Panc1 (cell line): ENCODE results near the gene PRKG1. TPM values are rescaled to one million over a fixed set of nuclear protein-coding genes. Genes with fewer than 3 reads are reported as not detected.
A peak's percentile ranks its signal among the peaks of the same experiment; 100 is the strongest.

Experiments
- ATAC-seq: fragments of 200-7000 bp; cut with Tn5 transposase; 2 replicates; pipeline ENCODE4 v1.9.1; 2020; ENCODE audit warnings: mild to moderate bottlenecking, moderate library complexity
- Bru-seq: library from RNA; stranded (reverse); fragments of 400-500 nt; gene quantifications from one replicate; lab custom pipeline; 2021; lab: Mats Ljungman, UMichigan
- BruChase-seq, 2 experiments: library from RNA; stranded (reverse); fragments of 400-500 nt; gene quantifications; one replicate each; lab custom pipeline; 2021; lab: Mats Ljungman, UMichigan
- BruUV-seq: library from RNA; stranded (reverse); fragments of 400-500 nt; replicated peaks from 2 replicates; lab custom pipeline; 2021; lab: Mats Ljungman, UMichigan
- CTCF ChIA-PET: fragments of 300-600 bp; sonication (Branson Sonifier 250); formaldehyde crosslinking; loops from one replicate; lab custom pipeline; 2022; ENCODE audit warnings: antibody characterized with exemption; lab: Charles Lee
- POLR2A ChIA-PET: fragments of 300-600 bp; sonication (Branson Sonifier 250); formaldehyde crosslinking; loops from one replicate; lab custom pipeline; 2022; ENCODE audit warnings: antibody characterized with exemption; lab: Charles Lee
- DNase-seq: peaks from one replicate; pipeline ENCODE4 v3.0.0-alpha.2; 2010; ENCODE audit warnings: low read depth, low spot score
- H3K27ac ChIP-seq: 2 replicates; pipeline ENCODE4 v1.5.1; 2011; ENCODE audit warnings: mild to moderate bottlenecking, low read length, inconsistent platforms
- H3K27me3 ChIP-seq: fragments of 200-500 bp; sonication (Bioruptor generic); 2 replicates; pipeline ENCODE4 v1.6.0; 2014; ENCODE audit warnings: low read length, inconsistent platforms; ENCODE audit not compliant: control insufficient read depth, insufficient read depth
- H3K36me3 ChIP-seq: fragments of 200-500 bp; sonication (Bioruptor generic); 2 replicates; pipeline ENCODE4 v1.5.1; 2014; ENCODE audit warnings: inconsistent platforms, mild to moderate bottlenecking, low read length, moderate library complexity; ENCODE audit not compliant: control insufficient read depth, insufficient read depth
- H3K4me1 ChIP-seq: 2 replicates; pipeline ENCODE4 v1.5.1; 2011; ENCODE audit warnings: inconsistent platforms, mild to moderate bottlenecking, low read length, moderate library complexity; ENCODE audit not compliant: control insufficient read depth, insufficient read depth
- H3K4me3 ChIP-seq, 2 experiments: 2 replicates each; pipeline ENCODE4 v1.5.1; 2011 to 2012; ENCODE audit warnings: low read depth in 2 of 2, low read length in 2 of 2, mild to moderate bottlenecking in 2 of 2, inconsistent platforms in 1 of 2, moderate library complexity in 1 of 2
- H3K9me3 ChIP-seq: fragments of 200-500 bp; sonication (Bioruptor generic); 2 replicates; pipeline ENCODE4 v1.5.1; 2014; ENCODE audit warnings: low read depth, mild to moderate bottlenecking, inconsistent platforms, low read length, moderate library complexity; ENCODE audit not compliant: control insufficient read depth, insufficient read depth
- POLR2AphosphoS5 ChIP-seq: IDR thresholded peaks from 2 replicates; pipeline ENCODE4 v1.6.1; 2012; ENCODE audit warnings: mild to moderate bottlenecking, low read depth, low read length, moderate library complexity
- SIN3A ChIP-seq: IDR thresholded peaks from 2 replicates; pipeline ENCODE4 v1.6.1; 2012; ENCODE audit warnings: low read depth, mild to moderate bottlenecking, low read length, moderate library complexity, borderline replicate concordance; ENCODE audit not compliant: insufficient read depth
- TCF7L2 ChIP-seq: IDR thresholded peaks from 2 replicates; pipeline ENCODE4 v1.6.1; 2011; ENCODE audit warnings: mild to moderate bottlenecking, low read depth, low read length, inconsistent platforms
- in situ Hi-C: cut with HindIII; loops from 2 replicates; pipeline ENCODE4 v1.10.0; 2016; ENCODE audit warnings: low sequenced_read_pairs, low pct_unique_long_range_greater_than_20kb
- intact Hi-C: fragments of 100-400 bp; cut with micrococcal nuclease; formaldehyde crosslinking; loops from one replicate; pipeline ENCODE4 v1.10.0; 2022; ENCODE audit not compliant: unreplicated experiment
- long read RNA-seq: library from polyadenylated mRNA; unstranded; transcript quantifications from one replicate; pipeline ENCODE4 v2.0.0, GENCODE V29; 2021; ENCODE audit not compliant: unreplicated experiment
- polyA plus RNA-seq: library from polyadenylated mRNA; unstranded; fragments of >200 nt; gene quantifications from one replicate; pipeline ENCODE4 v1.2.1, GENCODE V29; 2012; ENCODE audit warnings: missing spikeins; ENCODE audit not compliant: insufficient read length
- total RNA-seq: library from RNA; stranded (reverse); gene quantifications from one replicate; pipeline ENCODE4 v1.2.1, GENCODE V29; 2021; ENCODE audit not compliant: unreplicated experiment
- TF ChIP-seq, protein P1 (sequence below), 2 experiments: IDR thresholded peaks; 2 replicates each; pipeline ENCODE4 v1.6.1; 2011 to 2012; ENCODE audit warnings: low read depth in 2 of 2, control low read depth in 1 of 2, low read length in 1 of 2, mild to moderate bottlenecking in 1 of 2, moderate library complexity in 1 of 2; ENCODE audit not compliant: insufficient read depth in 1 of 2
- TF ChIP-seq, protein P2 (sequence below): fragments of 450-650 bp; IDR thresholded peaks from 2 replicates; pipeline ENCODE4 v1.5.1; 2017; ENCODE audit warnings: mild to moderate bottlenecking

PRKG1 gene
- total RNA-seq (0.92 TPM), Bru-seq, nascent RNA (percentile 31 among the genes with signal in this experiment), BruChase-seq, experiment 1, labeled RNA remaining after a 2-hour chase (percentile 33 among the genes with signal in this experiment), BruChase-seq, experiment 2, labeled RNA remaining after a 6-hour chase (percentile 27 among the genes with signal in this experiment)
- polyA plus RNA-seq, result 0.59 TPM
- long read RNA-seq, result 0 reads

DNA sequence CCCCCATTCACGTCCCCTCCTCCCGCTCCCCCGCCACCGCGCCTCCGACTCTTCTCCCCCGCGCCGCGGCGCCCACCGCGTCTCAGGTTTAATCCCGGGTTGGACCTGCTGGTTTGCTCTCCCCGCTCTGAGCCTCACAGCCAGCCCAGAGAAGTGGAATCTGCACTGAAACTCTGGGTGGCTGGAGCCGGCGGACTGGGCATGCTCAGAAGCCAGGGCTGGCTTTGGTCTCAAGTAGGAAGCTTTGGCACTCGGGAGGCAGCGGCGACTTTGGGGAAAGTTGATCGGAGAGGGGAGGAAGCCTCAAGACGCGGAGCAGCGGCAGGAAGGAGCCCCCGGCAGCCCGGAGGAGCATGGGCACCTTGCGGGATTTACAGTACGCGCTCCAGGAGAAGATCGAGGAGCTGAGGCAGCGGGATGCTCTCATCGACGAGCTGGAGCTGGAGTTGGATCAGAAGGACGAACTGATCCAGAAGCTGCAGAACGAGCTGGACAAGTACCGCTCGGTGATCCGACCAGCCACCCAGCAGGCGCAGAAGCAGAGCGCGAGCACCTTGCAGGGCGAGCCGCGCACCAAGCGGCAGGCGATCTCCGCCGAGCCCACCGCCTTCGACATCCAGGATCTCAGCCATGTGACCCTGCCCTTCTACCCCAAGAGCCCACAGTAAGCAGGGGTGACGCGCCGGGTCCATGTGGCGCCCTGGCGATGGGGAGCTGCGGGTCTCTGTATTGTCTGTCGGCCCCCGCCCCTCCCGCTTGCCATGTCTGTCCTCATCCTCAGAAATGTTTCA lies at the start of gene PRKG1:
Gene PRKG1 (plus strand): TSS at position 250 of the 791 bp plus-strand sequence.
- Histone ChIP-seq H3K27me3 (peaks cover 53% of the 10 kb centered on the region), H3K36me3 (no peaks in the 10 kb centered on the region), H3K9me3 (no peaks in the 10 kb centered on the region), H3K27ac (no peak within 1 kb of the TSS; the same call in 1 of the 2 replicates), H3K4me3 (peak within 1 kb of the TSS; percentile 60 to 66), H3K4me1 (no peaks in the 10 kb centered on the region)
- ChIA-PET CTCF (interaction anchor here (0.8 to 1.0 kb wide), 3 partner anchors 9 to 394 kb away, joined by 3 read pairs; no protein-coding TSS in a partner anchor), POLR2A (interaction anchor here (0.6 kb wide), 1 partner anchor 1524 kb away, joined by 4 read pairs; no protein-coding TSS in a partner anchor)
- BruUV-seq, result no TSS peak
- peak; percentile 98 for ATAC-seq
- in situ Hi-C loops, result no loop called here
- peak; percentile 33 for DNase-seq
- intact Hi-C loops, result no loop called here
- TF ChIP-seq, protein P1, sequence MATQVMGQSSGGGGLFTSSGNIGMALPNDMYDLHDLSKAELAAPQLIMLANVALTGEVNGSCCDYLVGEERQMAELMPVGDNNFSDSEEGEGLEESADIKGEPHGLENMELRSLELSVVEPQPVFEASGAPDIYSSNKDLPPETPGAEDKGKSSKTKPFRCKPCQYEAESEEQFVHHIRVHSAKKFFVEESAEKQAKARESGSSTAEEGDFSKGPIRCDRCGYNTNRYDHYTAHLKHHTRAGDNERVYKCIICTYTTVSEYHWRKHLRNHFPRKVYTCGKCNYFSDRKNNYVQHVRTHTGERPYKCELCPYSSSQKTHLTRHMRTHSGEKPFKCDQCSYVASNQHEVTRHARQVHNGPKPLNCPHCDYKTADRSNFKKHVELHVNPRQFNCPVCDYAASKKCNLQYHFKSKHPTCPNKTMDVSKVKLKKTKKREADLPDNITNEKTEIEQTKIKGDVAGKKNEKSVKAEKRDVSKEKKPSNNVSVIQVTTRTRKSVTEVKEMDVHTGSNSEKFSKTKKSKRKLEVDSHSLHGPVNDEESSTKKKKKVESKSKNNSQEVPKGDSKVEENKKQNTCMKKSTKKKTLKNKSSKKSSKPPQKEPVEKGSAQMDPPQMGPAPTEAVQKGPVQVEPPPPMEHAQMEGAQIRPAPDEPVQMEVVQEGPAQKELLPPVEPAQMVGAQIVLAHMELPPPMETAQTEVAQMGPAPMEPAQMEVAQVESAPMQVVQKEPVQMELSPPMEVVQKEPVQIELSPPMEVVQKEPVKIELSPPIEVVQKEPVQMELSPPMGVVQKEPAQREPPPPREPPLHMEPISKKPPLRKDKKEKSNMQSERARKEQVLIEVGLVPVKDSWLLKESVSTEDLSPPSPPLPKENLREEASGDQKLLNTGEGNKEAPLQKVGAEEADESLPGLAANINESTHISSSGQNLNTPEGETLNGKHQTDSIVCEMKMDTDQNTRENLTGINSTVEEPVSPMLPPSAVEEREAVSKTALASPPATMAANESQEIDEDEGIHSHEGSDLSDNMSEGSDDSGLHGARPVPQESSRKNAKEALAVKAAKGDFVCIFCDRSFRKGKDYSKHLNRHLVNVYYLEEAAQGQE (IDR thresholded peaks at IDR 0.05; ENCODE audit: insufficient read depth in 1 of 2, low read depth in 2 of 2, low read length in 1 of 2), result no peak
- TF ChIP-seq, protein P2, sequence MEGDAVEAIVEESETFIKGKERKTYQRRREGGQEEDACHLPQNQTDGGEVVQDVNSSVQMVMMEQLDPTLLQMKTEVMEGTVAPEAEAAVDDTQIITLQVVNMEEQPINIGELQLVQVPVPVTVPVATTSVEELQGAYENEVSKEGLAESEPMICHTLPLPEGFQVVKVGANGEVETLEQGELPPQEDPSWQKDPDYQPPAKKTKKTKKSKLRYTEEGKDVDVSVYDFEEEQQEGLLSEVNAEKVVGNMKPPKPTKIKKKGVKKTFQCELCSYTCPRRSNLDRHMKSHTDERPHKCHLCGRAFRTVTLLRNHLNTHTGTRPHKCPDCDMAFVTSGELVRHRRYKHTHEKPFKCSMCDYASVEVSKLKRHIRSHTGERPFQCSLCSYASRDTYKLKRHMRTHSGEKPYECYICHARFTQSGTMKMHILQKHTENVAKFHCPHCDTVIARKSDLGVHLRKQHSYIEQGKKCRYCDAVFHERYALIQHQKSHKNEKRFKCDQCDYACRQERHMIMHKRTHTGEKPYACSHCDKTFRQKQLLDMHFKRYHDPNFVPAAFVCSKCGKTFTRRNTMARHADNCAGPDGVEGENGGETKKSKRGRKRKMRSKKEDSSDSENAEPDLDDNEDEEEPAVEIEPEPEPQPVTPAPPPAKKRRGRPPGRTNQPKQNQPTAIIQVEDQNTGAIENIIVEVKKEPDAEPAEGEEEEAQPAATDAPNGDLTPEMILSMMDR, result no peak
- TF ChIP-seq POLR2AphosphoS5 (no peak), TCF7L2 (no peak), SIN3A (no peak)

DNA sequence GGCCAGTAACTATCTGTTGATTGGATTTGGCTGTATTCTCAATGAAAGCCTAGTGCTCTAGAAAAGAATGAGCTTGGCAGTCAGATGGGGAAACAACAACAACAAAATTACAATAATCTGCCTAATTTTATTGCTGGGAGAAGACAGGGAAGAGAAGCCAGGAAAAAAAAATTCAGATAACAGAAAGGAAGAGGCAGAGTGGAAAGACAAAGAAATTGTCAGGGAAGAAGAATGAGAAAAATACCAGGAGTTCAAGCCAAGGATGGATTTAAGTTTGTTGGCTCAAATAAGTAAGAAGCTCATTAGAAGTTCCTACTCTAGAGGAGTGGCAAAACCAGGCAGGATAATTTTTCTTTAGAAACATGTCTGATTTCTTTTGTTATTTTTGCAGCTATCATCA lies 45.9 kb upstream of the PRKG1 start:
- intact Hi-C loops (no loop called here), in situ Hi-C loops (no loop called here)
- CTCF ChIA-PET, result no interaction called here
- H3K4me3 ChIP-seq, result no peak overlapping the region
- no peak for DNase-seq
- no TSS peak for BruUV-seq
- ATAC-seq, result no peak
- H3K9me3 ChIP-seq, result no peaks in the 10 kb centered on the region
- TF ChIP-seq SIN3A (no peak), TCF7L2 (no peak), POLR2AphosphoS5 (no peak)
- TF ChIP-seq, protein P2, result no peak
- TF ChIP-seq, protein P1 (IDR thresholded peaks at IDR 0.05; ENCODE audit: insufficient read depth in 1 of 2, low read depth in 2 of 2, low read length in 1 of 2), result no peak
- H3K4me1 ChIP-seq, result no peaks in the 10 kb centered on the region
- peaks cover 3% of the 10 kb centered on the region; the same call in 1 of the 2 replicates for H3K27me3 ChIP-seq
- no peaks in the 10 kb centered on the region for H3K36me3 ChIP-seq
- POLR2A ChIA-PET, result no interaction called here
- H3K27ac ChIP-seq, result no peak overlapping the region
